H1 (cell line): ENCODE results near the gene CTBP2. TPM values are rescaled to one million over a fixed set of nuclear protein-coding genes. Genes with fewer than 3 reads are reported as not detected.

Experiments
- BRCA1 ChIP-seq: IDR thresholded peaks from 2 replicates; pipeline ENCODE4 v1.6.1; 2012; ENCODE audit warnings: low read depth, low read length, improper control_type of control experiment
- CHD7 ChIP-seq: fragments of 300-600 bp; sonication (generic); IDR thresholded peaks from 2 replicates; pipeline ENCODE4 v1.7.1; 2012; ENCODE audit warnings: low read length, moderate library complexity, mild to moderate bottlenecking, inconsistent platforms; ENCODE audit not compliant: insufficient replicate concordance
- KDM4A ChIP-seq: IDR thresholded peaks from one replicate; pipeline ENCODE4 v1.7.1; 2012; ENCODE audit warnings: low read depth, mild to moderate bottlenecking, moderate library complexity, low read length, inconsistent platforms; ENCODE audit not compliant: severe bottlenecking
- KDM5A ChIP-seq: fragments of 200-600 bp; IDR thresholded peaks from 2 replicates; pipeline ENCODE4 v1.7.1; 2012; ENCODE audit warnings: mild to moderate bottlenecking, low read length, inconsistent platforms, mixed read lengths
- MAX ChIP-seq: IDR thresholded peaks from 2 replicates; pipeline ENCODE4 v1.6.1; 2012; ENCODE audit warnings: inconsistent platforms
- RXRA ChIP-seq: IDR thresholded peaks from 2 replicates; pipeline ENCODE4 v1.6.1; 2011; ENCODE audit warnings: low read depth, mild to moderate bottlenecking, low read length, moderate library complexity; ENCODE audit not compliant: insufficient read depth
- SAP30 ChIP-seq: fragments of 300-600 bp; sonication (generic); IDR thresholded peaks from 2 replicates; pipeline ENCODE4 v1.7.1; 2012; ENCODE audit warnings: low read length, moderate library complexity, mild to moderate bottlenecking, inconsistent platforms; ENCODE audit not compliant: insufficient read depth, insufficient replicate concordance
- TAF7 ChIP-seq: optimal IDR thresholded peaks from 2 replicates; pipeline ENCODE3; 2011; ENCODE audit warnings: low read depth, mild to moderate bottlenecking, inconsistent platforms, low read length, moderate library complexity, borderline replicate concordance
- polyA plus RNA-seq, 7 experiments: library from polyadenylated mRNA; depleted of rRNA in 3 of 7; stranded (reverse) in 5 of 7; unstranded in 2 of 7; fragments of >200 nt in 5 of 7; fragments of 200-250 nt in 2 of 7; gene quantifications; 1 replicate in 5 of 7; 2 replicates in 1 of 7; 4 replicates in 1 of 7; pipeline versions ENCODE4 v1.2.1 to v1.2.3, GENCODE V29; 2011 to 2013; ENCODE audit warnings: missing spikeins in 2 of 7, mixed read lengths in 2 of 7
- total RNA-seq: library from RNA; stranded (reverse); fragmentation: NEBNext Ultra II Directional; extraction: Animal tissue kit (Norgen Biotek cat#: 25700); gene quantifications from 2 replicates; pipeline ENCODE4 v1.2.1, GENCODE V29; 2021

The CTBP2 gene
- total and polyA plus RNA-seq, 2 of the 8 experiments (the other 6 are each of a cell fraction or from before 2014, with no cell fraction given): 208 to 221 TPM

- TF ChIP-seq CHD7: no peak
- no peak for TF ChIP-seq RXRA
- no peak for TF ChIP-seq KDM5A
- no peak for TF ChIP-seq BRCA1
- no peak for TF ChIP-seq SAP30
- no peak for TF ChIP-seq MAX
- no peak for TF ChIP-seq TAF7
- no peak for TF ChIP-seq KDM4A
Measured at GRCh38 chr10:125007436-125007835, 152.9 kb downstream of the CTBP2 start (continued).
